ENCODE results near the gene CCDC60.

CCDC60 gene

DNA sequence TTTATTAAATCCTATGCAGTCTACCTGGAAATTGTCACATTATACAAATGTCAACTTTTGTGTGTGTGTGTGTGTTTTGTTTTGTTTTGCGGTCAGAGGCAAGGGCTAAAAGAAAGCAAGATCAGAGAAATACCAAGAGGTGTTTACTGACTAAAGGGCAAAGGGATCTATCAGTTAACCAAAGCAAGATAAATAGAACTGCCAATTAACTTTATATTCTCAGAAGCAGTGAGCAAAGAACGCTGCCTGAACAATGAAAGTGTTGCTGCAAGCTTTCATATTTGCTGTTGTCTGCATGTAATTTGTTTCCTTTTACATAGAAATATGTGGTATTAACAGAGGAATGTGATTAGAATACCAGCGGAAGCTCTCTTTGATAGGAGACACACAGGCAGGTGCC is 30.9 kb downstream of the CCDC60 start:
- no peak for DNase-seq
- H3K27ac ChIP-seq (ENCODE audit: insufficient read depth, low read length, poor library complexity, severe bottlenecking): no peak overlapping the region
- H3K4me1 ChIP-seq (ENCODE audit: control insufficient read depth, insufficient read depth, low read length, poor library complexity, severe bottlenecking): no peaks in the 10 kb centered on the region
- H3K4me3 ChIP-seq (ENCODE audit: insufficient read depth, low read depth, low read length, poor library complexity, severe bottlenecking): no peak overlapping the region
- H3K27me3 ChIP-seq (replicated peaks; ENCODE audit: control insufficient read depth, insufficient read depth, low read length, poor library complexity, severe bottlenecking): no peaks in the 10 kb centered on the region
- H3K9me3 ChIP-seq (ENCODE audit: control insufficient read depth, low read length): no peaks in the 10 kb centered on the region
- H3K36me3 ChIP-seq (ENCODE audit: control insufficient read depth, insufficient read depth, low read length): no peaks in the 10 kb centered on the region

GRCh38 chr12:119366007-119366406 is 31.5 kb downstream of the CCDC60 start:
- H3K9me3 ChIP-seq (ENCODE audit: control insufficient read depth, low read length): no peaks in the 10 kb centered on the region
- no peaks in the 10 kb centered on the region for H3K27me3 ChIP-seq (replicated peaks; ENCODE audit: control insufficient read depth, insufficient read depth, low read length, poor library complexity, severe bottlenecking)
- H3K36me3 ChIP-seq (ENCODE audit: control insufficient read depth, insufficient read depth, low read length): no peaks in the 10 kb centered on the region
- H3K27ac ChIP-seq (ENCODE audit: insufficient read depth, low read length, poor library complexity, severe bottlenecking): no peak overlapping the region
- no peaks in the 10 kb centered on the region for H3K4me1 ChIP-seq (ENCODE audit: control insufficient read depth, insufficient read depth, low read length, poor library complexity, severe bottlenecking)
- no peak for DNase-seq
- no peak overlapping the region for H3K4me3 ChIP-seq (ENCODE audit: insufficient read depth, low read depth, low read length, poor library complexity, severe bottlenecking)

- Histone ChIP-seq H3K9me3 (ENCODE audit: control insufficient read depth, low read length) (no peaks in the 10 kb centered on the region), H3K27ac (ENCODE audit: insufficient read depth, low read length, poor library complexity, severe bottlenecking) (no peak overlapping the region), H3K36me3 (ENCODE audit: control insufficient read depth, insufficient read depth, low read length) (no peaks in the 10 kb centered on the region), H3K4me3 (ENCODE audit: insufficient read depth, low read depth, low read length, poor library complexity, severe bottlenecking) (no peak overlapping the region), H3K4me1 (ENCODE audit: control insufficient read depth, insufficient read depth, low read length, poor library complexity, severe bottlenecking) (no peaks in the 10 kb centered on the region), H3K27me3 (replicated peaks; ENCODE audit: control insufficient read depth, insufficient read depth, low read length, poor library complexity, severe bottlenecking) (no peaks in the 10 kb centered on the region)
- no peak for DNase-seq
These were observed 34.6 kb downstream of the CCDC60 start for GRCh38 chr12:119369161-119369560.

DNA sequence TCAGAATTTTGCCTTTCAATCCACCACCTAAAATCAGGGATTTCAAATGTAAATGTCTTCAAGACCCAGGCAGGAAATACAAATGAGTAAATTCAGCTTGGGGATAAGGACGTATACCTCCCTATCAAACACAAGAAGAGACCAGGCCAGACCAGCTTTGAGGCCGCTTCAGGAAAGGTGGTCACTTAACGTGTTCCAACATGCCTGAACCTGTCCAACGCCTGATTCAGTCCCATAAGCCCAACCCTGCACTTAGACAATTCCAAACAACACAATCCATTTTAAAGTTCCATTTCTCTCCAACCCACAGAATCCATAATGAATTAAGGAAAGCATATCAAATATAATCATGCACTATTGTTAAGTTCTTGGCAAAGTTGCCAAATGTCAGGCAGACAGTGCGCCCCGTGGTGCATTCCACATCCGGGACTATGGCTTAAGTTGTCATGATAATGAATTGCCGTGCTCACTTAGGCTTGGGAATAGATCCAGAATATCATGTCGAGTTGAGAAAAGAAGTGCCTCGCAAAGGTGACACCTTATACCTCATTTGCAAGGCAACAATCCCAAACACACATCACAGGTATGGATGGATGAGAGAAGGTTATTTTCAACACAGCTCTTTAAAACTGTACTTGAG is 35.5 kb downstream of the CCDC60 start:
- no peak for DNase-seq
- Histone ChIP-seq H3K4me3 (ENCODE audit: insufficient read depth, low read depth, low read length, poor library complexity, severe bottlenecking) (no peak overlapping the region), H3K9me3 (ENCODE audit: control insufficient read depth, low read length) (no peaks in the 10 kb centered on the region), H3K27me3 (replicated peaks; ENCODE audit: control insufficient read depth, insufficient read depth, low read length, poor library complexity, severe bottlenecking) (no peaks in the 10 kb centered on the region), H3K4me1 (ENCODE audit: control insufficient read depth, insufficient read depth, low read length, poor library complexity, severe bottlenecking) (no peaks in the 10 kb centered on the region), H3K27ac (ENCODE audit: insufficient read depth, low read length, poor library complexity, severe bottlenecking) (no peak overlapping the region), H3K36me3 (ENCODE audit: control insufficient read depth, insufficient read depth, low read length) (no peaks in the 10 kb centered on the region)

- Histone ChIP-seq H3K9me3 (ENCODE audit: control insufficient read depth, low read length) (no peaks in the 10 kb centered on the region), H3K27ac (ENCODE audit: insufficient read depth, low read length, poor library complexity, severe bottlenecking) (no peak overlapping the region), H3K27me3 (replicated peaks; ENCODE audit: control insufficient read depth, insufficient read depth, low read length, poor library complexity, severe bottlenecking) (no peaks in the 10 kb centered on the region), H3K4me3 (ENCODE audit: insufficient read depth, low read depth, low read length, poor library complexity, severe bottlenecking) (no peak overlapping the region), H3K4me1 (ENCODE audit: control insufficient read depth, insufficient read depth, low read length, poor library complexity, severe bottlenecking) (no peaks in the 10 kb centered on the region), H3K36me3 (ENCODE audit: control insufficient read depth, insufficient read depth, low read length) (no peaks in the 10 kb centered on the region)
- DNase-seq: no peak
These were observed 38.0 kb downstream of the CCDC60 start for GRCh38 chr12:119372540-119372939.

DNA sequence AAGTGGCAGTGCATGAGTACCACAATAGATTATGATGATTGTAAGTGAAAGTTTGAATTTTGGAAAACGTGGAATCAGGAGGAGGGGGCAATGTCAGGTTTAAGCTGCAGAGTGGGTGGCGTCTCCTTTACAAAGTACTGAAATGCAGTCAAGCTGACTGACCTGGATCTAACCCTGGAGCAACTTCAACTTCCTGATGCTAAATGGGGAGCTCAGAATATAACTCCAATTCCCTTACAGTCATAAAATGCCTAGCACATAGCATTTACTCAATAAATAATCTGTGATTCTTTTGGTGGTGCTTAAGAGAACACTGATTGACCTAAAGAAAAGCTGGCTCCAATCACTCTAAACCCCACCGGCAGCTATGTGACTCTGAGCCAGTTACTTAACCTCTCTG is 38.5 kb downstream of the CCDC60 start:
- DNase-seq: no peak

GRCh38 chr12:119373666-119374065 is 39.1 kb downstream of the CCDC60 start:
- H3K9me3 ChIP-seq (ENCODE audit: control insufficient read depth, low read length): no peaks in the 10 kb centered on the region
- H3K27ac ChIP-seq (ENCODE audit: insufficient read depth, low read length, poor library complexity, severe bottlenecking): no peak overlapping the region
- DNase-seq: no peak
- no peaks in the 10 kb centered on the region for H3K36me3 ChIP-seq (ENCODE audit: control insufficient read depth, insufficient read depth, low read length)
- no peak overlapping the region for H3K4me3 ChIP-seq (ENCODE audit: insufficient read depth, low read depth, low read length, poor library complexity, severe bottlenecking)
- no peaks in the 10 kb centered on the region for H3K27me3 ChIP-seq (replicated peaks; ENCODE audit: control insufficient read depth, insufficient read depth, low read length, poor library complexity, severe bottlenecking)
- no peaks in the 10 kb centered on the region for H3K4me1 ChIP-seq (ENCODE audit: control insufficient read depth, insufficient read depth, low read length, poor library complexity, severe bottlenecking)

More for the DNA sequence above, 38.5 kb downstream of the CCDC60 start:
- no peak overlapping the region for H3K27ac ChIP-seq (ENCODE audit: insufficient read depth, low read length, poor library complexity, severe bottlenecking)
- no peaks in the 10 kb centered on the region for H3K4me1 ChIP-seq (ENCODE audit: control insufficient read depth, insufficient read depth, low read length, poor library complexity, severe bottlenecking)
- H3K9me3 ChIP-seq (ENCODE audit: control insufficient read depth, low read length): no peaks in the 10 kb centered on the region
- H3K27me3 ChIP-seq (replicated peaks; ENCODE audit: control insufficient read depth, insufficient read depth, low read length, poor library complexity, severe bottlenecking): no peaks in the 10 kb centered on the region
- no peak overlapping the region for H3K4me3 ChIP-seq (ENCODE audit: insufficient read depth, low read depth, low read length, poor library complexity, severe bottlenecking)
- H3K36me3 ChIP-seq (ENCODE audit: control insufficient read depth, insufficient read depth, low read length): no peaks in the 10 kb centered on the region

GRCh38 chr12:119374635-119375034 is 40.1 kb downstream of the CCDC60 start:
- Histone ChIP-seq H3K4me3 (ENCODE audit: insufficient read depth, low read depth, low read length, poor library complexity, severe bottlenecking) (no peak overlapping the region), H3K27ac (ENCODE audit: insufficient read depth, low read length, poor library complexity, severe bottlenecking) (no peak overlapping the region), H3K27me3 (replicated peaks; ENCODE audit: control insufficient read depth, insufficient read depth, low read length, poor library complexity, severe bottlenecking) (no peaks in the 10 kb centered on the region), H3K9me3 (ENCODE audit: control insufficient read depth, low read length) (no peaks in the 10 kb centered on the region), H3K4me1 (ENCODE audit: control insufficient read depth, insufficient read depth, low read length, poor library complexity, severe bottlenecking) (no peaks in the 10 kb centered on the region), H3K36me3 (ENCODE audit: control insufficient read depth, insufficient read depth, low read length) (no peaks in the 10 kb centered on the region)
- DNase-seq: no peak

DNA sequence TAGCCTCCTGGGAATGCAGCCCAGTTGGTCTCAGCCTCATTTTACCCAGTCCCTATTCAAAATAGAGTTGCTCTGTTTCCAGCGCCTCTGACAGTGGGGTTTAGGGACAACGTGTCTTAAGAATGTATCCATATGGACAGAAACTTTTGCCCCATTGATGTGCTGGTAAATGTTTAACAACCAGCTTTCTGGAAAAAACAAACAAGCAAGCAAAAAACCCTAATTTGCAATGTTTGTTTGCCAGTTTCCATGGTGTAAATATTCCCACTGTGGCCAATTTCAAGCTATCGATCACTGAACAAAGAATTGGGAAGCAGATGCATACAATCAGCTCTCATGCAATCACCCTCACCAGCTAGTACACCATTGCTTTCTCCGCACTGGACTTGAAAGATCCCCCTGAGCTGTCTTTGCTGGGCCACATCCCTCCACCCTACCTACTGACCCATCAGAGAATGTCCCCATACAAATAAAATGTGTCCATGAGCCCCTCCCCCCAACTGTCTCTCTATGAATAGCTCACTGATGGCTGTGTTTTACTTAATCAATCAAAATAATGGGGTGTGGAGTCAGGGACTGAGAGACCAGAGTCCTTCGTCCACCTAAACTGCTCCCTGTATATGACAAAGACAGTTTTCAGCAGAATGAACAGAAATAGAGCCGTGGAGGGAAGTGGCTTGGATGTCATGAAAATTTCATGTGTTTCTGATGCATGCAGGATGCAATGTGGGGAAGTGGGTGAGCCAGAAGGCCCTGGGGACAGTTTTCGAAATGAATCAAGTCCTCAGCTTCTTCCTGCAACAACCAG is 40.8 kb downstream of the CCDC60 start:
- Histone ChIP-seq H3K4me1 (ENCODE audit: control insufficient read depth, insufficient read depth, low read length, poor library complexity, severe bottlenecking) (no peaks in the 10 kb centered on the region), H3K36me3 (ENCODE audit: control insufficient read depth, insufficient read depth, low read length) (no peaks in the 10 kb centered on the region), H3K27me3 (replicated peaks; ENCODE audit: control insufficient read depth, insufficient read depth, low read length, poor library complexity, severe bottlenecking) (no peaks in the 10 kb centered on the region), H3K9me3 (ENCODE audit: control insufficient read depth, low read length) (no peaks in the 10 kb centered on the region), H3K4me3 (ENCODE audit: insufficient read depth, low read depth, low read length, poor library complexity, severe bottlenecking) (no peak overlapping the region), H3K27ac (ENCODE audit: insufficient read depth, low read length, poor library complexity, severe bottlenecking) (no peak overlapping the region)
- DNase-seq: no peak

GRCh38 chr12:119375883-119376190 is 41.3 kb downstream of the CCDC60 start:
- Histone ChIP-seq H3K27ac (ENCODE audit: insufficient read depth, low read length, poor library complexity, severe bottlenecking) (no peak overlapping the region), H3K4me1 (ENCODE audit: control insufficient read depth, insufficient read depth, low read length, poor library complexity, severe bottlenecking) (no peaks in the 10 kb centered on the region), H3K9me3 (ENCODE audit: control insufficient read depth, low read length) (no peaks in the 10 kb centered on the region), H3K36me3 (ENCODE audit: control insufficient read depth, insufficient read depth, low read length) (no peaks in the 10 kb centered on the region), H3K27me3 (replicated peaks; ENCODE audit: control insufficient read depth, insufficient read depth, low read length, poor library complexity, severe bottlenecking) (no peaks in the 10 kb centered on the region), H3K4me3 (ENCODE audit: insufficient read depth, low read depth, low read length, poor library complexity, severe bottlenecking) (no peak overlapping the region)
- DNase-seq: no peak

All from effector memory CD4-positive, alpha-beta T cell (primary cell).